GM18526 (cell line): ENCODE measurements around the gene ARSA.

Experiments
- POLR2A ChIP-seq: IDR thresholded peaks from 3 replicates; pipeline ENCODE4 v1.6.1; 2011; ENCODE audit not compliant: insufficient read length; ENCODE audit errors: extremely low read depth

ARSA gene

DNA sequence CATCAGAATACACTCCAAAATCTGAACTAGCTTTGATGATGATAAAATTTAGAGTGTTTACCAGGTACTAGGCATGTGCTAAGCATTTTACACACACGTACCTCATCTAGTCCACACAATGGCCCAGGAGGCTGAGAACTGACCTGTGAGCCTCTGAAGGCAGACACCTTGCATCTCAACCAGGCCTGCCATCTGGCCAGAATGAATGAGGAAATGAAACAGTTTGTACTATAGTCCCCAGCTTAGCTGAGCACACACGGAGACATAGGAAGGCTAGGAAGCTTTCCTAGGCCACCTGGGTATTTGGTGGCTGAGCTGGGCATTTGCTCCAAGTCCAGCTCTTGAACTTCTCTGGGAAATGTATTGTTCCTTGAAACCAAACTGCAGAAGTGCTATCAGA, 37.8 kb upstream of the ARSA start:
- TF ChIP-seq POLR2A, result no peak

DNA sequence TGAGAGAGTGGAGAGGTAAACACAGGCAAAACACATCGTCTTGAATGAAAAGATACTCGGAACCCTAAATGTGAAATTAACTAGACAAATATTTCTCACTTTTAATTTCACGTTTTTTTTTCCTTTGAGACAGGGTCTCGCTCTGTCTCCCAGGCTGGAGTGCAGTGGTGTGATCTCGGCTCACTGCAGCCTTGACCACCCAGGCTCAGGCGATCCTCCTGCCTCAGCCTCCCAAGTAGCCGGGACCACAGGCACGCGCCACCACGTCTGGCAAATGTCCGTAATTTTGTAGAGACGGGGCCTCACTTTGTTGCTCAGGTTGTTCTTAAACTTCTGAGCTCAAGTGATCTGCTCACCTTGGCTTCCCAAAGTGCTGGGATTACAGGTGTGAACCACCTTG, 37.3 kb upstream of the ARSA start:
- no peak for TF ChIP-seq POLR2A

DNA sequence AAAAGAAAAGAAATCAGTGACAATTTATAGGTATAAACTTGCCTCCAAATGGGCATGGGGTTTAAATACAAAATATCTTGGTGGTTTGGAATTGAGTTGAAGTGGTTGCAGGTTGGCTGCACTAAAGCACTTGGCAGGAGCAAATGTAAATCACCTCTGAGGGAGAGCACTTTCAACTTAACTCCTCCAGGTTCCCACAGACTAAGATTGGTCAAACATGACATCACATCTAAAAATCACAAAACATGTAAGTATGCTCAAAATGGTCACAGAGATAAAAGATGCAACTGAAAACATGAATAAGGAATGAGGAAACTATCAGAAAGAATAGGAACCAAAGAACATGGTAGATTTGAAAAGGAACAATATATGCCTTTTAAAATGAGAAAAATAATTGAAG, 32.4 kb upstream of the ARSA start:
- TF ChIP-seq POLR2A, result no peak

DNA sequence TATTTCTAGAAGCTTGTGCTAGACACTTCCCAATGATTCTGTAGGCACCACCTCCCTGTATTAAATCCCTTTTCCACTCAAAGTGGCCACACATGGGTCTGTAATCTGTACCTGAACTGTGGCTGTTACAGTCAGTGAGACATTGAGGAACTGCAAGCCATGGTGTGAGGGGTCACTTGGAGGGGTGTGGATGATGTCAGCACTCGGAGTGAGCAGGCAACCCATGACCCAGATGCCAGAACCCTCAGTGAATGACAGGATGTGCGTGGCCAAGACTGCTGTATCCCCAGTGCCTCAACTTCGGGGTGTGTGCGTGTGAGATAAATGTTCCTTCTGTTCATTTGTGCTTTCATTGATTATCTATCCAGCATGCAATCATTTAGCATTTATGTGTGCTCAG, 30.0 kb upstream of the ARSA start:
- no peak for TF ChIP-seq POLR2A

DNA sequence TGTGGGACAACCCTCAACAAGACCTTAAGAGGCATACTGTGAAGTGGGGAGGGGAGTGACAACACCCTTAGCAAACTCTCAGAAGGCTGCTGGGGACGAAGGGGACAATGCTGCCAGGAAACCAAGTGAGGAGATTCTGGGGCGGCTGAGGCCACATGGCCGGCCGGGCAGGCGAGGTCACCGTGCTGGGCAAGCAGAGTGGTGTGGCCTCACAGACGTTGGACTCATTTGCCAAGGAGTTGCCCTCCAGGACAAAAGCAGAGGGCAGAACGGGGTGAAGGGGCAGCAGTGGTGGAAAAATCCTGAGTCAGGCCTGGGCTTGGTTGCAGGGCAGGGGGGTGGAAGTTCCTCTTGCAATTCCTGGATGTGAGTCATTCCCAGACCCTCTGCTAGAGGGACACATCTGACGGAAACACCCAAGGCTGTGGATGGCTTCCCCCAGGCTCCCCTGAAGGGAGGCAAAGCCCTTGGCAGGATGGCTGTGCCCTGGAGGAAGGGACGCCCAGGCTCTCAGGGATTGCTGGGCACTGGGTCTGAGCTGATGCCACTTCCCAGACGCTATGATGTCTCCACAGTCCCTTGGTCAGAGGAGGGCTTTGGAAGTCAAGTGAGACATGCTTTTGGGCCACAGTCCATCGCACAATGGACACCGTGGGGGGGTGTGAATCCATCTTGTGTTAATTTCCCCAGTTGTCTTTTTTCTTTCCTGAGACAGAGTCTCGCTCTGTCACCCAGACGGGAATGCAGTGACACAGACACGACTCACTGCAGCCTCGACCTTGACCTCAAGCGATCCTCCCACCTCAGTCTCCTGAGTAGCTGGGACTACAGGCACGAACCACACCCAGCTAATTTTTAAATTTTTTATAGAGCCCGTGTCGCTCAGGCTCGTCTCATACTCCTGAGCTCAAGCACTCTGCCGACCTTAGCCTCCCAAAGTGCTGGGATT, 28.4 kb upstream of the ARSA start:
- TF ChIP-seq POLR2A, result no peak

DNA sequence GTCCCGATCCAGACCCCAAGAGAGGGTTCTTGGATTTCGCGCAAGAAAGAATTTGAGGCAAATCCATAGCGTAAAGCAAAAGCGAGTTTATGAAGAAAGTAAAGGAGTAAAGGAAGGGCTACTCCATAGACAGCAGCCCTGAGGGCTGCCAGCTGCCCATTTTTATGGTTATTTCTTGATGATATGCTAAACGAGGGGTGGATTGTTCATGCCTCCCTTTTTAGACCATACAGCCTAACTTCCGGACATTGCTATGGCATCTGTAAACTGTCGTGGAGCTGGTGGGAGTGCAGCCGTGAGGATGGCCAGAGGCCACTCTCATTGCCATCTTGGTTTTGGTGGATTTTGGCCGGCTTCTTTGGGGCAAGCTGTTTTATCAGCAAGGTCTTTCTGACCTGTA, 25.3 kb upstream of the ARSA start:
- TF ChIP-seq POLR2A, result no peak

GRCh38 chr22:50641696-50642607, 14.0 kb upstream of the ARSA start:
- TF ChIP-seq POLR2A, result no peak

GRCh38 chr22:50640857-50641647, 13.1 kb upstream of the ARSA start:
- TF ChIP-seq POLR2A, result no peak

- no peak for TF ChIP-seq POLR2A
These were observed 7.6 kb upstream of the ARSA start for GRCh38 chr22:50635591-50635990.

DNA sequence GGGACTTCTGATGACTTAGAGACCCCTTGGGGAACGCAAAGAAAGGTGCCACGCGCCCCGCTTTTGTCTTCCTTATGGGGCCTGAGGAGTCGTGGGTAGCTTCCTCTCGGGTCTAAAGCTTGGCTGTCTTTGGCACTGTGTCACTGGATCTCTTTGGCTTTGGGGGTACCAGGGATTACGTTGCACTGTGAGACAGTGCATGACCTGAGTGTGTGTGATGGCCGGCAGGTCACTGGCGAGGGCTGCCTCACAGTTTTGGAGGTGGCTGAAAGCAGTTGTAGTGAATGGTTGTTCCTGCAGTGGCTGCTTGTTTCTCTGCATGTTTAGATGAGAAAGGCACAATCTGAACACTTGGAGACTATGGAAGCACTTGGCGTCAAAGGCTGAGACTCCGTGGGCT, 5.8 kb upstream of the ARSA start:
- no peak for TF ChIP-seq POLR2A

- TF ChIP-seq POLR2A, result no peak
These were observed 5.1 kb upstream of the ARSA start for GRCh38 chr22:50633086-50633485.

- no peak for TF ChIP-seq POLR2A
These were observed 2.4 kb upstream of the ARSA start for GRCh38 chr22:50630376-50630775.

GRCh38 chr22:50628543-50629134, 687 bp upstream of the ARSA start:
- TF ChIP-seq POLR2A, result no peak

- TF ChIP-seq POLR2A, result no peak
These were observed 906 bp downstream of the ARSA start for GRCh38 chr22:50626850-50627641.
